Activated T-helper 1 cell treated with anti-CD3 and anti-CD28 coated beads, Interleukin-12 subunit alpha, Interleukin-12 subunit beta, Interleukin-2, Interleukin-4 antibody, amounts not matched to agents 30 ng/mL and 10 ng/mL and 1 ng/mL, durations not matched to agents 14 hours and 24 hours and 36 hours (primary cell): ENCODE results near the gene POP5. TPM values are rescaled to one million over a fixed set of nuclear protein-coding genes. Genes with fewer than 3 reads are reported as not detected.
A peak's percentile ranks its signal among the peaks of the same experiment; 100 is the strongest.
"Not testable (repeated sequence)": the region's sequence is repeated elsewhere in the genome, so short reads cannot be mapped to it uniquely, and the experiment has no call there.

Source experiments
- DNase-seq: peaks from one replicate; pipeline ENCODE4 v3.0.0; 2021; ENCODE audit warnings: low spot score
- H3K27ac Mint-ChIP-seq: one replicate; pipeline ENCODE4 v1.8.0; 2021; ENCODE audit warnings: mild to moderate bottlenecking, mixed read lengths
- H3K27me3 Mint-ChIP-seq: one replicate; pipeline ENCODE4 v1.8.0; 2022; ENCODE audit warnings: mild to moderate bottlenecking, moderate library complexity, mixed read lengths; ENCODE audit not compliant: insufficient read depth
- H3K36me3 Mint-ChIP-seq: one replicate; pipeline ENCODE4 v1.8.0; 2021; ENCODE audit warnings: low read depth, mixed read lengths
- H3K4me1 Mint-ChIP-seq: one replicate; pipeline ENCODE4 v1.8.0; 2021; ENCODE audit warnings: low read depth, mixed read lengths
- H3K4me3 Mint-ChIP-seq: one replicate; pipeline ENCODE4 v1.8.0; 2021; ENCODE audit warnings: mild to moderate bottlenecking, moderate library complexity, mixed read lengths
- H3K9me3 Mint-ChIP-seq: one replicate; pipeline ENCODE4 v1.8.0; 2021; ENCODE audit warnings: mixed read lengths
- intact Hi-C: fragments of 100-400 bp; cut with micrococcal nuclease; formaldehyde crosslinking; loops from one replicate; pipeline ENCODE4 v1.15.1; 2024
- total RNA-seq: library from RNA; stranded (reverse); gene quantifications from 2 replicates; pipeline ENCODE4 v1.2.3, GENCODE V29; 2022

Gene POP5
- total RNA-seq, 1 donor from 2014 or later, result 85.0 TPM

DNA sequence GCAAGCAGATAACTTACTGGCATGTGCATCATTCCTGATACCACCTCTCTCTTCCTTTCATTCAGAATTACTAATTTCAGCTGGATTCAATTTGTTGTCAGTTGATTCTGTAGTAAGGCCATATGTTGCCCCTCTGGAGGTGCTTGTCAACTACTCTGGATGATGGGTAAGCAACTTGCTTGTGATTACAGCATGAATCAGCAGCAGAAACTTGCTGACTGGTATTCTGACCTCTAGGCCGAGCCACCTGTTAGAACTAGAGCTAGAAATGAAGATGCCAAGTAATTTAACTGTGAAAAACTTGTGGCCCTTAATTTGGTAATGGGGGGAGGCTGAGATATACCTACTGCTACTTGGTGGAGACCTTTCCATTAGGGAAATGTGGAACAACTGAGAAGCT, 41.9 kb downstream of the POP5 start:
- intact Hi-C loops, result loop anchor here (5.0 to 10.0 kb wide), 2 partner anchors 423 to 1265 kb away; partner anchors contain the start of gene SETD1B
- Mint-ChIP-seq H3K4me1 (peaks cover 49% of the 10 kb centered on the region), H3K4me3 (no peak overlapping the region), H3K36me3 (peaks cover 27% of the 10 kb centered on the region), H3K27ac (peak overlapping the region; percentile 74), H3K27me3 (no peaks in the 10 kb centered on the region), H3K9me3 (no peaks in the 10 kb centered on the region)
- no peak for DNase-seq

DNA sequence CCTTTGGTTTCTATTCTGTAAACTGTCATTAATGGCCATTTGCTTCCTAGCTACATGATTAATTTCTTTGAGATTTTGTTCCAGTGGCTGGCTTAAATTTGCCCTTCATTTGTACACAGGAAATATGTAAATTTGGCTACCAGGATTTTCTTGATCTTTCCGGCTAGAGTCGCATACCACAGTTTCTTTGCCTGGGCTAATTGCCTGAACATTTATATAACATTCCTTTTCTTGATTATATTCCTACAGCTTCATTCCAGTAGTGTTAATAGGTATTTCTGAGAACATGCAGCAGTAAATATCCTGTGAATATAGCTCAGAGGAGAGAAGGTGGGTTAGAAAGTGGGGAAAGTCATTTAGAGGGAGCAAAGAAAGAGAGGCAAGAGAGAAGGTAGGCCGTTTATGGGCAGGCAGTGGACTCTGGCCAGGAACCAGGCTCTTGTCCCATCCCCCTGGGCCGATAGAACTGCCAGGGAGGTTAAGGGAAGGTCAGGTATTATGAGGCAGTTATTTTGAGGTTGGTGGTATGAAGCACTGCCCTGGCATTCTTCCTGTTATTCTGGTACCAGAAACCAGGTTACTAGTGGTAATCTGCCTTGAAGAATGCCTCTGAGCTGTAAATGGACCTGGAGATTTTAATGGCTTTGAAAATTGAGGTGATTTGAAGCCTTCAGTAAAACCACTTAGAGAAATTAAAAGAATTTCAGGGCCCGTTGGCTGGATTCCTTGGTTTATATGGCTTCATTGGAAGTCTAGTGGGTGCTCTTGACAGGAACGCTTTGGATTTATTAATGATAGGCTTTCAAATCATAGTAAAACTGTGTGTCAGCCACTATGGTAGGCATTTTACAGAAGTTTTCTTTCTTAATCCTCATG, 42.7 kb downstream of the POP5 start:
- no peak for DNase-seq
- Mint-ChIP-seq H3K36me3 (peaks cover 25% of the 10 kb centered on the region), H3K9me3 (no peaks in the 10 kb centered on the region), H3K27ac (peak overlapping the region; percentile 74), H3K4me3 (peak overlapping the region; percentile 81), H3K4me1 (peaks cover 49% of the 10 kb centered on the region), H3K27me3 (no peaks in the 10 kb centered on the region)
- intact Hi-C loops, result loop anchor here (5.0 to 10.0 kb wide), 2 partner anchors 424 to 1266 kb away; partner anchors contain the start of gene SETD1B

DNA sequence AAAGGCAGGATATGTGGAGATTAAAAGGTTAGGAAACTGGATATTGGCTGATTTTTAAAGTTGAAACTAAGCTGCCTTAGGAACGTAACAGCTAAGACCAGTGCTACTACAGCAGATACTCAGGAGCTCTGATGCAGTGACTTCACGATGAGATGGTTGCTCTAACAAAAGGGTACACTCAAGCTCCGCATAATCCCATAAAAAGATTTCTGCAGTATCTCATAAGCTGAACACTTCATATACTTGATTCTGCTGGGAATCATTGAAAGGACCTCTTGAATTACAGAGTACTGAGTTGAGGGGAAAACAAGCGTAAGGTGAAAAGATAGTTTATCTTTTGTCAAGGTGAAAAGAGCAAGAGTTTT, 43.4 kb downstream of the POP5 start:
- Mint-ChIP-seq H3K27ac (peak overlapping the region; percentile 74), H3K9me3 (no peaks in the 10 kb centered on the region), H3K36me3 (peaks cover 25% of the 10 kb centered on the region), H3K4me1 (peaks cover 49% of the 10 kb centered on the region), H3K27me3 (no peaks in the 10 kb centered on the region), H3K4me3 (peak overlapping the region; percentile 81)
- intact Hi-C loops, result loop anchor here (5.0 to 10.0 kb wide), 2 partner anchors 424 to 1267 kb away; partner anchors contain the start of gene SETD1B
- DNase-seq, result no peak

DNA sequence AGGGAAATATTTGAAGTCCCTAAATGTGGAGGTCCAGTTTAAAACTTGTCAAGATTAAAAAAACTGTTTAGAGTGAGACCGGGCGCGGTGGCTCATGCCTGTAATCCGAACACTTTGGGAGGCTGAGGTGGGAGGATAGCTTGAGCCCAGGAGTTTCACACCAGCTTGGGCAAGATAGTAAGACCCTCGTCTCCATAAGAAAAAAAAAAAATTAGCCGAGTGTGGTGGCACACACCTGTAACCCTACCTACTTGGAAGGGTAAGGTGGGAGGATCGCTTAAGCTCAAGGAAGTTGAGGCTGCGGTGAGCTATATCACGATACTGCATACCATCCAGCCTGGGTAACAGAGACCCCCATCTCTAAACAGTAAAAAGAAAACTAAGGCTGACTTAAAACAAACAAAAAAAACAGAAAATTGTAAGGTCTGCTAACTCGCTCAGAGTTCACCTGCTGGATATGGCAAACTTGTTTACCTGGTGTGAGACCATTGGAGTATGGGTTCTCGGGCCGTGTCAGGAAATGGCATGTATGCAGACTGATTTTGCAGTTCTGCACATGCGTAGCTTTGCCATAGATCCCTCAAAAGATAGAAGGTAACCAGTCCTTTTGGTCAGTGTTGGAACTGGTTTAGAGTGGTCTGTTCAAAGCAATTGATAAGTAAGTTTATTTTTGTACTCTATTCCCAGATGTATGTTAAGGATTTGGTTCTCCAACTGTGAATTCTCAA, 45.0 kb downstream of the POP5 start:
- Mint-ChIP-seq H3K27ac (peak overlapping the region; percentile 52), H3K4me1 (peaks cover 50% of the 10 kb centered on the region), H3K4me3 (peak overlapping the region; percentile 96), H3K36me3 (peaks cover 25% of the 10 kb centered on the region), H3K9me3 (no peaks in the 10 kb centered on the region), H3K27me3 (no peaks in the 10 kb centered on the region)
- intact Hi-C loops, result loop anchor here (5.0 to 10.0 kb wide), 2 partner anchors 426 to 1269 kb away; partner anchors contain the start of gene SETD1B
- peak; percentile 22 for DNase-seq

DNA sequence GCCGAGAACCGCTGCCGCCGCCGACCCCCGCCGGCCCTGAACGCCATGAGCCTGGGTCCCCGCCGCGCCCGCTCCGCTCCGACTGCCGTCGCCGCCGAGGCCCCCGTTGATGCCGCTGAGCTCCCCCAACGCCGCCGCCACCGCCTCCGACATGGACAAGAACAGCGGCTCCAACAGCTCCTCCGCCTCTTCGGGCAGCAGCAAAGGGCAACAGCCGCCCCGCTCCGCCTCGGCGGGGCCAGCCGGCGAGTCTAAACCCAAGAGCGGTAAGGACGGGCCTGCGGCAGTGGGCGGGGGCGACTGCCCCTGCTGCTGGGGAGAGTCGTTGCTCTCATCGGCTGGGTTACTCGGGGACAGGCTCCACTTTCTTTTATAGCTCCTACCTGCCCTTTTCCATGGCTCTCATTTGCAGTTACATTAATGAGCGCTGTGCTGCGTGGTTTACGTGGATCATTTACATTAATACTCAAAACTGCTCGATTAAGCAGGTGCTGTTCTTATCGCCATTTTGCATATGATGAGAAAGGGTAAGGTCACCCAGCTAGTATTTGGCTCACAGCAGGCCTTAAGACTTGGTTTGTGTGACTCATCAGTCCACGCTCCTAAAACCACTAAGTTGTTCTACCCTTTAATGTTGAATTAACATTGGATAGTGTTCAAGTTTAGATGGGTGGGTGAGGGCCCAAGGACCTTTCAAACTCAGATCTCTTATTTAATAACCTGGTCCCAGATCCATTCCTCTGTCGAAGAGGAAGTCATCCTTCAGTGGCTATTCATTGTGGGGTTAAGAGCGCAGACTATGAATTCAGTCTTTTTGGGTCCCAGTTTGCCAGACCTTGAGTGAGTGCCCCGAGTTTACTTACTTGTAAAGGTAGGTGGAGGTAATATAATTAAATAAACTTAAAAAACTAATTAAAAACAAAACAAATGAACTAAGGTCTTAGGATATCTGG, 46.2 kb downstream of the POP5 start:
- Mint-ChIP-seq H3K27me3 (no peaks in the 10 kb centered on the region), H3K4me3 (peak overlapping the region; percentile 96), H3K9me3 (no peaks in the 10 kb centered on the region), H3K27ac (peak overlapping the region; percentile 94), H3K36me3 (peaks cover 20% of the 10 kb centered on the region), H3K4me1 (peaks cover 49% of the 10 kb centered on the region)
- intact Hi-C loops, result loop anchor here (1.0 to 10.0 kb wide), 8 partner anchors 39 to 1270 kb away; partner anchors contain the start of genes C12orf43, DYNLL1, MLEC and POP5
- DNase-seq, result peak; percentile 27

DNA sequence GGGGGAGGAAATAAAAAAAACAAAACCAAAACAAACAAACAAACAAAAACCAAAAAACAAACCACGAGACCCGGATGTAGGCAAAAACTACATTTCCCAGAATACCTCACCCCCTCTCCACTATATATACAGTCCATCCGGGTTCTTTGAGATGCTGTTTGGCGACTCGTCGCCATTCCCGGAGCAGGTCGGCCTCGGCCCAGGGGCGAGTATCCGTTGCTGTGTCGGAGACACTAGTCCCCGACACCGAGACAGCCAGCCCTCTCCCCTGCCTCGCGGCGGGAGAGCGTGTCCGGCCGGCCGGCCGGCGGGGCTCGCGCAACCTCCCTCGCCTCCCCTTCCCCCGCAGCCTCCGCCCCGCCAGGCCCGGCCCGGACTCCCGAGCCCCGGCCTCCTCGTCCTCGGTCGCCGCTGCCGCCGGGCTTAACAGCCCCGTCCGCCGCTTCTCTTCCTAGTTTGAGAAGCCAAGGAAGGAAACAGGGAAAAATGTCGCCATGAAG, 46.9 kb downstream of the POP5 start, which contains the start of gene RNF10:
Gene RNF10 (plus strand): TSS at position 154 of the 500 bp plus-strand sequence. CDS start 456 bp downstream, outside the sequence.
- peak within 1 kb of the TSS; percentile 96 for H3K4me3 Mint-ChIP-seq
- peaks cover 53% of the 10 kb centered on the region for H3K4me1 Mint-ChIP-seq
- no peaks in the 10 kb centered on the region for H3K27me3 Mint-ChIP-seq
- peaks cover 17% of the 10 kb centered on the region for H3K36me3 Mint-ChIP-seq
- intact Hi-C loops, result loop anchor here (1.0 to 10.0 kb wide), 6 partner anchors 38 to 1271 kb away; partner anchors contain the start of genes C12orf43, DYNLL1, MLEC and RPLP0
- DNase-seq, result peak; percentile 79
- H3K9me3 Mint-ChIP-seq, result no peaks in the 10 kb centered on the region
- H3K27ac Mint-ChIP-seq, result peak within 1 kb of the TSS; percentile 94

DNA sequence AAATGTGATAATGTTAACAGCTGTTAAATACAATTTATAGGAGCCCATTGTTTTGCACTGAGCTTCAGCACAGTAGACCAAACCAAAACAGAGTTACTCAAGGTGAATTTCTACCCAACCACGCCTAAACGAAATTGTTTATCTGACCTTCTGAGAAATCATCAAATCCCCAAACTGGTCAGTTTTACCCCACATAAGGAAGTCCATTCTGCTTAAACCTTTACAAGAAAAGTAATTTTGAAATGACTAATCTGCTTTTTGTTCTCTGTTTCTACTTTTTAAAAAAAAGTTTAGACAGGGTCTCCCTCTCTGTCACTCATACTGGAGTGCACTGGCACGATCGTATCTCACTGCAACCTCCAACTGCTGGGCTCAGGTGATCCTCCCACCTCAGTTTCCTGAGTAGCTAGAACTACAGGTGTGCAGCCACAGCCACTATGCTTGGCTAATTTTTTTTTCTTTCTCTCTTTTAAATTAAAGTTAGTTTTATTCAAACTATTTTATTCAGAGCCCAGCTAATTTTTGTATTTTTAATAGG, 48.4 kb downstream of the POP5 start:
- H3K4me1 Mint-ChIP-seq, result peaks cover 44% of the 10 kb centered on the region
- H3K27me3 Mint-ChIP-seq, result no peaks in the 10 kb centered on the region
- DNase-seq, result no peak
- no peaks in the 10 kb centered on the region for H3K9me3 Mint-ChIP-seq
- H3K36me3 Mint-ChIP-seq, result peaks cover 10% of the 10 kb centered on the region
- H3K27ac Mint-ChIP-seq, result no peak overlapping the region
- intact Hi-C loops, result loop anchor here (5.0 to 10.0 kb wide), 2 partner anchors 485 to 1272 kb away; partner anchors contain the start of genes C12orf43 and SETD1B
- H3K4me3 Mint-ChIP-seq, result peak overlapping the region; percentile 15

DNA sequence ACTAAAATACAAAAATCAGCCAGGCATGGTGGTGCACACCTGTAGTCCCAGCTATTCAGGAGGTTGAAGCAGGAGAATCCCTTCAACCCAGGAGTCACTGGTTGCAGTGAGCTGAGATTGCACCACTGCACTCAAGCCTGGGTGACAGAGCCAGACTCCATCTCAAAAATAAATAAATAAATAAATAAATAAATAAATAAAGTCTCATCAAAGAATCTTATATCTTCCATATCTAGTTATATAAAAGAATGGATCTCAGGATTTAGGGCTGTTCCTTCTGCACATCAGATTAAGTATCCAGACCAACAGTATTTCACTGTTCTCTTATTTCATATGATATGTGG, 50.8 kb downstream of the POP5 start:
- H3K9me3 Mint-ChIP-seq, H3K27me3 Mint-ChIP-seq, DNase-seq, H3K36me3 Mint-ChIP-seq: not testable (repeated sequence)
- H3K27ac Mint-ChIP-seq, result peak overlapping the region; percentile 99
- peak overlapping the region; percentile 100 for H3K4me3 Mint-ChIP-seq
- intact Hi-C loops, result loop anchor here (5.0 to 10.0 kb wide), 2 partner anchors 487 to 1274 kb away; partner anchors contain the start of genes C12orf43 and SETD1B
- H3K4me1 Mint-ChIP-seq, result peaks cover 28% of the 10 kb centered on the region

DNA sequence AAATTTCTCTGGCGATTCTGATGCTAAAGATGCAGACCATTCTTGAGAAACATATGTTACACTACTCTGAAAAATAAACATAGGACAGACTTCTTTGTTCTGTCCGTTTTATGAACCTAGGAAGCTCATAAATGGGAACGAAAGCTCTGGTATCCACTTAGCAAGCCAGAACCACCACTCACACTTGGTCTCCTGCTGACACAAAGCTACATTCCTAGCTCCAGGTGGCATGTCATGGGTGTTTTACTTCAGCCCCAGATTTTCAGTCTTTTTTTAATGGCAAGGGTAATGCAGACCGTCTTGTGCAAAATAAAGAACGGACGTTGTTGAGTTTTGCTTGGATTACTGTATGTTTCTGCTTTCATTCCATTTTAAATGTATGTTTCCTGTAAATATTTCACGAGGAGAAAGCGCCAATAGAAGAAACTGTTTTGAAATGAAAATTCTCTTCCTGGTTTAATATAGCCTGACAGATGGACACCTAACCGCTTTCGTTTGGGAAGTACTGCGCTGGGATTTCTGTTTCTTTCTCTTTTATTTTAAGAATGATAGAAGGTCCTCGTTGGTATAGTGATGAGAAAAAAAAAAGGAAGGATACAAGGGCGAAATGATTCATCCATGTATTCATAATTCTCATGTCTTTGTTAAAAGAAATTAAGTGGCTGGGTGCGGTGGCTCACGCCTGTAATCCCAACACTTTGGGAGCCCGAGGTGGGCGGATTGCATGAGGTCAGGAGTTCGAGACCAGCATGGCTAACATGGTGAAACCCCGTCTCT, 51.4 kb downstream of the POP5 start:
- no peaks in the 10 kb centered on the region for H3K27me3 Mint-ChIP-seq
- DNase-seq, result no peak
- intact Hi-C loops, result loop anchor here (1.0 to 10.0 kb wide), 5 partner anchors 34 to 1275 kb away; partner anchors contain the start of genes C12orf43, DYNLL1, SETD1B and SIRT4
- H3K4me1 Mint-ChIP-seq, result peaks cover 28% of the 10 kb centered on the region
- H3K4me3 Mint-ChIP-seq, result peak overlapping the region; percentile 100
- peak overlapping the region; percentile 99 for H3K27ac Mint-ChIP-seq
- H3K36me3 Mint-ChIP-seq, result peaks cover 7% of the 10 kb centered on the region
- H3K9me3 Mint-ChIP-seq, result no peaks in the 10 kb centered on the region

DNA sequence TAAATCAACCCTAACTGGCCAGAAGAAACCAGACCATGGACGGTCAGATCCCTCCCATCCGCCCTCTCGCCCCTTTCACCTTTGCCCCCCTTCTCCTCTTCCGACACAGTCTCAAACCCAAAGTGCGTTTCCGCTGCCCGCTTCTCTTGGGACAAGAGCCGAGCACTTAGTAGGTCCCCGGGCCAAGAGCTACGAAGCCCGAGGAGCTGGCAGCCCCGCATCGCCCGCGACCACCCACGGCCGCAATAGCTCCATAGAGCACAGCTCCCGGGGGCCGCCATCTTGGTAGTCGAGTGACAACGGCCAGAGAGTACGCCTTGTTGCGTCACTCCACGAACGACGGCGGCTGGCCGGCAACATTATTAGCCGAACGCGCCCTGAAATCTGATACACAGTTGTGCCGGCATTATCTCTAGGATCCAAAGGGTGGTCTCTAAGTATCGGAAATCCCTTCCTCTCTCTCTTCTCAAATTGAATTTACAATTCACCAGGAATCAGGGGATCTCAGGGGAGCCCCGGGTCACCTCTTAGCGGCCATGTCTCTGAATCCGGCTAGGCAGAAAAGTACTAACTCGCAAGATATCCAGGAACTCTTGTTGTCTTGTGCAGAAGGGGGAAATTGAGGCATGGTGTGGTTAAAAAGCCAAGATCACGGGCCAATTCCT, 52.2 kb downstream of the POP5 start, which contains the start of gene COQ5:
Gene COQ5 (minus strand): TSS at position 298 of the 665 bp plus-strand sequence. CDS start 17 bp downstream, at position 281.
- peak; percentile 75 for DNase-seq
- H3K9me3 Mint-ChIP-seq, result no peaks in the 10 kb centered on the region
- peaks cover 7% of the 10 kb centered on the region for H3K36me3 Mint-ChIP-seq
- intact Hi-C loops, result loop anchor here (1.0 to 2.0 kb wide), 3 partner anchors 33 to 227 kb away; partner anchors contain the start of genes DYNLL1, SIRT4 and SRSF9
- peak within 1 kb of the TSS; percentile 99 for H3K27ac Mint-ChIP-seq
- peaks cover 28% of the 10 kb centered on the region for H3K4me1 Mint-ChIP-seq
- H3K4me3 Mint-ChIP-seq, result peak within 1 kb of the TSS; percentile 100
- no peaks in the 10 kb centered on the region for H3K27me3 Mint-ChIP-seq
